Thyroid gland (tissue), 4 donors: ENCODE results near the gene LRMDA.

Experiments used
- CTCF ChIP-seq, 6 experiments: fragments of 200-600 bp in 3 of 6; fragments of 450-650 bp in 3 of 6; sonication (generic) in 3 of 6; IDR thresholded peaks; one replicate each; pipeline ENCODE4 v1.5.1; 2016 to 2019; ENCODE audit warnings: antibody characterized with exemption in 6 of 6, mild to moderate bottlenecking in 2 of 6, inconsistent platforms in 1 of 6, moderate library complexity in 1 of 6
- POLR2A ChIP-seq, 2 donors: fragments of 450-650 bp; IDR thresholded peaks; one replicate each; pipeline ENCODE4 v1.6.1; 2017; ENCODE audit warnings: antibody characterized with exemption in 2 of 2, mild to moderate bottlenecking in 2 of 2, moderate library complexity in 1 of 2

DNA sequence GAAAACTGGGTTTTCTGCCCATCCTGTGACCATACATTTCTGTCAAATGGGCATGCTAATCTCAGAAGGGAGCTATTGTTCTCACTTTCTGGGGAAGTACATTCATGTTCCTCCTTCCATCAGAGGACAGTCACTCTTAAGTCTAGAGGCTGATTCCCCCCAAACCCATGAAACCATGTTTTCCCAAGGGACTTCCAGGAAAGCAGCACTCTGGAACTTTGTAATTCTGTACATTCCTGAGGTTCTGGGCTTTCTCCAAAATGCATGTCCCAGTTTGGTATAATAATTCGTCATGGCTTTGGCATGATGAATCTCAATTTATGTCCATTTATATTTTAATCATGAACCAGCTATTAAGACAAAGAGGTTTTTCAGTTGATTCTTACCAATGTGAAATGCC, 688.1 kb downstream of the LRMDA start:
- TF ChIP-seq CTCF (IDR thresholded peaks at IDR 0.05) (no peak), POLR2A (IDR thresholded peaks at IDR 0.05) (no peak)
